ENCODE data around the gene ST6GALNAC6.

DNA sequence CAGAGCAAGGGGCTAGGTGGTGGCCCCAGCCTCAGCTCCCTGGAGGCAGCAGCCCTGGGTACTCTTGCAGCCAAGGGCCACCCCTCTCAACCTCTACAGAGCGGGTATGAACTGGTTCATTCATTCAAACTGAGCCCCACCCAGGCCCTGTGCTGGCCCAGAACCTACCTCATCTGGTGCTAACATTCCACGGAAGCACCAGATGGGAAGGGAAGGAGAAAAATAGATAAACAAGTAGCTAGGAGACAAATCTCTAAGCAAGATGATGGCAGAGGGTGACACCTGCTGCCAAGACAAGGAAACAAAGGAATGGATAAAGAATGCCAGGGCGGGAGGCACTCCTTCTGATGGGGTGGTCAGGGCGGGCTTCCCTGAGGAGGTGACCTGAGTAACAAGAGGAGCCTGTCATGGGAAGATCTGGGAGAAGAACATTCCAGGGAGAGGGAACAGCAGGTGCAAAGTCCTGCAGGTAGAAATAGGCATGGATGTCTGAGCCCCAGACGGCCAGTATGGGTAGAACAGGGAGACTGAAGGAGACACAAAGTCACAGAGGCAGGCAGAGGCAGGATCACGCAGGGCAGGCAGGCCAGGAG, 11.3 kb upstream of the ST6GALNAC6 start:
- TF ChIP-seq POLR2AphosphoS5 (IDR thresholded peaks at IDR 0.05; ENCODE audit: low read depth, low read length) (no peak), SIN3A (IDR thresholded peaks at IDR 0.05; ENCODE audit: borderline replicate concordance, insufficient read depth, low read length) (no peak), TAF1 (IDR thresholded peaks at IDR 0.05; ENCODE audit: borderline replicate concordance, insufficient read depth, low read length) (no peak)
- TF ChIP-seq, protein P1, sequence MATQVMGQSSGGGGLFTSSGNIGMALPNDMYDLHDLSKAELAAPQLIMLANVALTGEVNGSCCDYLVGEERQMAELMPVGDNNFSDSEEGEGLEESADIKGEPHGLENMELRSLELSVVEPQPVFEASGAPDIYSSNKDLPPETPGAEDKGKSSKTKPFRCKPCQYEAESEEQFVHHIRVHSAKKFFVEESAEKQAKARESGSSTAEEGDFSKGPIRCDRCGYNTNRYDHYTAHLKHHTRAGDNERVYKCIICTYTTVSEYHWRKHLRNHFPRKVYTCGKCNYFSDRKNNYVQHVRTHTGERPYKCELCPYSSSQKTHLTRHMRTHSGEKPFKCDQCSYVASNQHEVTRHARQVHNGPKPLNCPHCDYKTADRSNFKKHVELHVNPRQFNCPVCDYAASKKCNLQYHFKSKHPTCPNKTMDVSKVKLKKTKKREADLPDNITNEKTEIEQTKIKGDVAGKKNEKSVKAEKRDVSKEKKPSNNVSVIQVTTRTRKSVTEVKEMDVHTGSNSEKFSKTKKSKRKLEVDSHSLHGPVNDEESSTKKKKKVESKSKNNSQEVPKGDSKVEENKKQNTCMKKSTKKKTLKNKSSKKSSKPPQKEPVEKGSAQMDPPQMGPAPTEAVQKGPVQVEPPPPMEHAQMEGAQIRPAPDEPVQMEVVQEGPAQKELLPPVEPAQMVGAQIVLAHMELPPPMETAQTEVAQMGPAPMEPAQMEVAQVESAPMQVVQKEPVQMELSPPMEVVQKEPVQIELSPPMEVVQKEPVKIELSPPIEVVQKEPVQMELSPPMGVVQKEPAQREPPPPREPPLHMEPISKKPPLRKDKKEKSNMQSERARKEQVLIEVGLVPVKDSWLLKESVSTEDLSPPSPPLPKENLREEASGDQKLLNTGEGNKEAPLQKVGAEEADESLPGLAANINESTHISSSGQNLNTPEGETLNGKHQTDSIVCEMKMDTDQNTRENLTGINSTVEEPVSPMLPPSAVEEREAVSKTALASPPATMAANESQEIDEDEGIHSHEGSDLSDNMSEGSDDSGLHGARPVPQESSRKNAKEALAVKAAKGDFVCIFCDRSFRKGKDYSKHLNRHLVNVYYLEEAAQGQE (IDR thresholded peaks at IDR 0.05; ENCODE audit: insufficient read depth in 1 of 2, low read depth in 2 of 2, low read length in 2 of 2) = no peak
